Measurements from ENCODE around the gene SLAMF6. TPM values are rescaled to one million over a fixed set of nuclear protein-coding genes. Genes with fewer than 3 reads are reported as not detected.

SLAMF6 gene
- total RNA-seq, 4 donors from 2014 or later: 0.19 to 2.3 TPM; not detected in 2

DNA sequence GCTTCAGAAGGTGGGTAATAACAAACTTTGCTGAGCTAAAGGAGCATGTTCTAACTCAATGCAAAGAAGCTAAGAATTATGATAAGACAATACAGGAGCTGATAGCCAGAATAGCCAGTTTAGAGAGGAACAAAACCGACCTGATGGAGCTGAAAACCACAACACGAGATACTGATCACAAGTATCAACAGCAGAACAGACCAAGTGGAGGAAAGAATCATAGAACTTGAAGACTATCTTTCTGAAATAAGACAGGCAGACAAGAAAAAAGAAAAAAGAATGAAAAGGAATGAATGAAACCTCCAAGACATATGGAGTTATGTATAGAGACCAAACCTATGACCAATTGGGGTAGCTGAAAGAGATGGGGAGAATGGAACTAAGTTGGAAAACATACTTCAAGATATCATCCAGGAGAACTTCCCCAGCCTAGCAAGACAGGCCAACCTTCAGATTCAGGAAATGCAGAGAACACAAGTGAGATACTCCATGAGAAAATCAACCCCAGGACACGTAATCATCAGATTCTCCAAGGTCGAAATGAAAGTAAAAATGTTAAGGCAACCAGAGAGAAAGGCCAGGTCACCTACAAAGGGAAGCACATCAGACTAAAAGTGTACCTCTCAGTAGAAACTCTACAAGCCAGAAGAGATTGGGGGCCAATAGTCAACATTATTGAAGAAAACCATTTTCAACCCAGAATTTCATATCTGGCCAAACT, 35.8 kb upstream of the SLAMF6 start:
- in situ Hi-C loops (cut with MboI; ENCODE audit: low sequenced_read_pairs in 4 of 4): no loop called here
- H3K4me1 ChIP-seq: no peaks in the 10 kb centered on the region

DNA sequence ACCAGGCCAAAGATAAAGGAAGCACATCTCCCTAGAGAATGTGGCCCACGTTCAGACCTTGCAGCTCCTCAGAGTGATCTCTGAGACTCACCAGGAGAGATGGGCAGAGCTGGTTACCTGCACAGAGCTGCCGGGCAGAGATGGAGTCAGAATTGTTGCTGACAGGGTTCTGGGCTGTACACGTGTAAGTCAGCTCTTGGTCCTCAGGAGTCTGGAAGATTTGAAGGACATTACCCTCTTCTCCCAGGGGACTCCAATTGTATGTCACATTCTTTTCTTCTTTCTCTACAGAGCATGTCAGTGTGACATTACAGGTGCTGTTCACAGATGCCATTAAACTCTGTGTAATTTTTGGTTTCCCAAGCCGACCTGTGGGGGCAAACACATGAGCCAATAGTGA, 30.7 kb upstream of the SLAMF6 start:
- H3K27ac ChIP-seq: no peak overlapping the region
- in situ Hi-C loops (cut with MboI; ENCODE audit: low sequenced_read_pairs in 4 of 4): no loop called here
- no peak for ATAC-seq
- TF ChIP-seq POLR2A (IDR thresholded peaks at IDR 0.05): no peak
- TF ChIP-seq, protein P1, sequence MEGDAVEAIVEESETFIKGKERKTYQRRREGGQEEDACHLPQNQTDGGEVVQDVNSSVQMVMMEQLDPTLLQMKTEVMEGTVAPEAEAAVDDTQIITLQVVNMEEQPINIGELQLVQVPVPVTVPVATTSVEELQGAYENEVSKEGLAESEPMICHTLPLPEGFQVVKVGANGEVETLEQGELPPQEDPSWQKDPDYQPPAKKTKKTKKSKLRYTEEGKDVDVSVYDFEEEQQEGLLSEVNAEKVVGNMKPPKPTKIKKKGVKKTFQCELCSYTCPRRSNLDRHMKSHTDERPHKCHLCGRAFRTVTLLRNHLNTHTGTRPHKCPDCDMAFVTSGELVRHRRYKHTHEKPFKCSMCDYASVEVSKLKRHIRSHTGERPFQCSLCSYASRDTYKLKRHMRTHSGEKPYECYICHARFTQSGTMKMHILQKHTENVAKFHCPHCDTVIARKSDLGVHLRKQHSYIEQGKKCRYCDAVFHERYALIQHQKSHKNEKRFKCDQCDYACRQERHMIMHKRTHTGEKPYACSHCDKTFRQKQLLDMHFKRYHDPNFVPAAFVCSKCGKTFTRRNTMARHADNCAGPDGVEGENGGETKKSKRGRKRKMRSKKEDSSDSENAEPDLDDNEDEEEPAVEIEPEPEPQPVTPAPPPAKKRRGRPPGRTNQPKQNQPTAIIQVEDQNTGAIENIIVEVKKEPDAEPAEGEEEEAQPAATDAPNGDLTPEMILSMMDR (IDR thresholded peaks at IDR 0.05 in 4 of 5, conservative IDR thresholded peaks at IDR 0.05 in 1 of 5): no peak
- no peaks in the 10 kb centered on the region for H3K27me3 ChIP-seq
- no peaks in the 10 kb centered on the region for H3K4me1 ChIP-seq
- DNase-seq: no peak
- intact Hi-C loops (cut with DNase I; ENCODE audit: low total_unique reads): no loop called here
- H3K36me3 ChIP-seq: no peaks in the 10 kb centered on the region
- H3K9me3 ChIP-seq: no peaks in the 10 kb centered on the region
- H3K4me3 ChIP-seq: no peak overlapping the region

More for the DNA sequence above, 35.8 kb upstream of the SLAMF6 start:
- no peak for DNase-seq
- H3K36me3 ChIP-seq: no peaks in the 10 kb centered on the region
- TF ChIP-seq POLR2A (IDR thresholded peaks at IDR 0.05): no peak
- TF ChIP-seq, protein P1 (IDR thresholded peaks at IDR 0.05 in 4 of 5, conservative IDR thresholded peaks at IDR 0.05 in 1 of 5): no peak
- no peak overlapping the region for H3K27ac ChIP-seq
- no peak overlapping the region for H3K4me3 ChIP-seq
- H3K27me3 ChIP-seq: no peaks in the 10 kb centered on the region
- ATAC-seq: no peak
- H3K9me3 ChIP-seq: no peaks in the 10 kb centered on the region
- intact Hi-C loops (cut with DNase I; ENCODE audit: low total_unique reads): no loop called here

DNA sequence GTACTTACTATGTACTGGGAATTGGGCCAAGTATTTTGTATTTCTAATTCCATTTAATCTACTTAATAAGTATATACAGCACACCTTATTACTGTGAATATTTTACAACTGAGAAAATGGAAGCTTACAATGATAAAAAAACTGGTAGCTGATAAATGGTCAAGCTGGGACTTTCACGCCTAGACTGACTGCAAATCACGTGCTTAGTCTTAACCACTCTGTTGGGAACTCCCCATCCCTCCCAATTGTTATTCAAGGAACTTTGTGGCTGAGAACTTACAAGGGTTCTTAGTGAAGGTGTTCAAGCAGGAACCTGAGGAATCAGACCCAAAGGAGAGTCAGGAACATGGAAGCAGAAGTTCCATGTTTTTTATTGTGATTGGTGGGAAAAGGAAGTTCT, 29.4 kb upstream of the SLAMF6 start:
- Histone ChIP-seq H3K4me3 (no peak overlapping the region), H3K36me3 (no peaks in the 10 kb centered on the region), H3K27me3 (no peaks in the 10 kb centered on the region), H3K27ac (no peak overlapping the region), H3K9me3 (no peaks in the 10 kb centered on the region), H3K4me1 (no peaks in the 10 kb centered on the region)
- ATAC-seq (no peak), DNase-seq (no peak)
- intact Hi-C loops (cut with DNase I; ENCODE audit: low total_unique reads) (no loop called here), in situ Hi-C loops (cut with MboI; ENCODE audit: low sequenced_read_pairs in 4 of 4) (no loop called here)
- no peak for TF ChIP-seq POLR2A (IDR thresholded peaks at IDR 0.05)

DNA sequence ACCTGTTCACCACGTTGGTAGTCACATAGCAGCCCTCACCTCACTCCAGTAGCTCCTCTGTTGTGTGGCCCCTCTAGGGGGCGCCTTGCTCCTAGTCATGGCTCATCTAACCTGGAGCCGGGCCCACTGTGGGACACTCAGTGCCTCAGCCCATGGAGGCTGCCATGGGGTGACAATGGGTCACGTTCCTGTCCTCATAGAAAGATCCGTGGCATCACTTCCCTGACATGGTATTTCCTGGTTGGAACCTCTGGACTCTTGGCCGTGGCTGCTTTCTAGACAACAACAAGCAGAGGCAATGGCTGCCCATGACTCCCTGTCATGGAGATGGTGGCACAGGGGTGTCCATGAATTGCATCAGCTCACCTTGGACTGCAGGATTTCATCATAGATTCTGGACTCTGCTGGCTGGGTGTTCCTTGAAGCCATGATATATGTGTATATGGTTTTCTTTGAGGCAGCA, 27.5 kb upstream of the SLAMF6 start:
- H3K4me3 ChIP-seq: no peak overlapping the region
- H3K4me1 ChIP-seq: no peaks in the 10 kb centered on the region
- ATAC-seq (no peak), DNase-seq (no peak)
- H3K9me3 ChIP-seq: no peaks in the 10 kb centered on the region
- intact Hi-C loops (cut with DNase I; ENCODE audit: low total_unique reads) (no loop called here), in situ Hi-C loops (cut with MboI; ENCODE audit: low sequenced_read_pairs in 4 of 4) (no loop called here)
- H3K36me3 ChIP-seq: no peaks in the 10 kb centered on the region
- no peaks in the 10 kb centered on the region for H3K27me3 ChIP-seq
- TF ChIP-seq, protein P1 (IDR thresholded peaks at IDR 0.05 in 4 of 5, conservative IDR thresholded peaks at IDR 0.05 in 1 of 5): no peak
- no peak for TF ChIP-seq POLR2A (IDR thresholded peaks at IDR 0.05)
- no peak overlapping the region for H3K27ac ChIP-seq

DNA sequence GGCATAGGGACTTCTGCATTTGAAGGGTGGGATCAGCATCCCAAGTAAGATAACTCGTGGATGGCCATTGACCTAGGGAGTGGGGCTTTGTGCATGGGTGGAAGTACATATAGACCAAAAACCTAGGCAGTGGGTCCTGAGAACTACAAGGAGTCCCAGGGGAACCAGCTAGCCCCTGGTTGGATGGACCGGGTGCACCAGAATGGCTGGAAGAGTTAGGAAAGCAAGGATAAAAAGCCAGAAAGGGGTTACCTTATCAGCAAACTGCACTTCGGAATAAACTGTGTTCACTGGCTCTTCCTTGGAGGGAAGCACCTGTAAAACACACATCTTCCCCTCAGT, 26.6 kb upstream of the SLAMF6 start:
- H3K27ac ChIP-seq: no peak overlapping the region
- in situ Hi-C loops (cut with MboI; ENCODE audit: low sequenced_read_pairs in 4 of 4) (no loop called here), intact Hi-C loops (cut with DNase I; ENCODE audit: low total_unique reads) (no loop called here)
- no peaks in the 10 kb centered on the region for H3K27me3 ChIP-seq
- H3K4me3 ChIP-seq: no peak overlapping the region
- no peaks in the 10 kb centered on the region for H3K36me3 ChIP-seq
- no peak for DNase-seq
- H3K4me1 ChIP-seq: no peaks in the 10 kb centered on the region
- no peak for TF ChIP-seq POLR2A (IDR thresholded peaks at IDR 0.05)
- TF ChIP-seq, protein P1 (IDR thresholded peaks at IDR 0.05 in 4 of 5, conservative IDR thresholded peaks at IDR 0.05 in 1 of 5): no peak
- H3K9me3 ChIP-seq: no peaks in the 10 kb centered on the region
- ATAC-seq: no peak

All from gastrocnemius medialis (tissue), 4 donors.